HG03378 (cell line): ENCODE data around the gene MAPT.
"Not testable (repeated sequence)": the region's sequence is repeated elsewhere in the genome, so short reads cannot be mapped to it uniquely, and the experiment has no call there.

Experiments
- ATAC-seq: cut with Tn5 transposase; IDR thresholded peaks from one replicate; pipeline ENCODE4 v1.9.1; 2021; ENCODE audit warnings: mild to moderate bottlenecking, moderate library complexity; ENCODE audit not compliant: unreplicated experiment

The MAPT gene

DNA sequence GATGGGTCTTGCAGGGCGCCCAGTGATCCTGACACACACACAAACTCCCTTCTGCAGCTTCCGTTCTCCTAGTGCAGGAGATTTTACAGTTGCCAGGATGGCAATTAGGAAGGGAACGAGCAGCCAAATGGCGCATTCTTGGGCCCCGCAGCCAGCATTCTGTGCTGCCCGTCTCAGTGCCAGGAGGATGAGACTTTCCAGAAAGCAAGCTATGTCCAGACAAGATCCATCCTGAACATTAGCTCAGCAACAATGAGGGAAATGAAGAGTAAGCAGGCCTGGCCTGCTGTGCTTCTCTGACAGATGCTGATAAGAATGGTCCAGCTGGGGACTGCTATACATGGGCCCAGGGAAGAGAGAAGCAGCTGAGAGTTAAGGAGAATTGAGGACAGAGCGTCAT is 33.2 kb upstream of the MAPT start:
- ATAC-seq: no peak

DNA sequence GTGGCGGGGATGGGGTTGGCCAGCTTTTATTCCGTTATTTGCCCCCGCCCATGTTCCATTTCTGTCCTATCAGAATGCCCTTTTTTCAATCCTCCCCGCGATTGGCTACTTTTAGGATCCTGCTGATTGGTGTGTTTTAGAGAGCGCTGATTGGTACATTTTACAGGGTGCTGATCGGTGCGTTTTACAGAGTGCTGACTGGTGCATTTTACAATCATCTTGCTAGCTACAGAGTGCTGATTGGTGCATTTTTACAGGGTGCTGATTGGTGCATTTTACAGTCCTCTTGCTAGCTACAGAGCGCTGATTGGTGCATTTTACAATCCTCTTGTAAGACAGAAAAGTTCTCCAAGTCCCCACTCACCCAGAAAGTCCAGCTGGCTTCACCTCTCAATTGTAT is 32.2 kb upstream of the MAPT start:
- not testable (repeated sequence) for ATAC-seq

DNA sequence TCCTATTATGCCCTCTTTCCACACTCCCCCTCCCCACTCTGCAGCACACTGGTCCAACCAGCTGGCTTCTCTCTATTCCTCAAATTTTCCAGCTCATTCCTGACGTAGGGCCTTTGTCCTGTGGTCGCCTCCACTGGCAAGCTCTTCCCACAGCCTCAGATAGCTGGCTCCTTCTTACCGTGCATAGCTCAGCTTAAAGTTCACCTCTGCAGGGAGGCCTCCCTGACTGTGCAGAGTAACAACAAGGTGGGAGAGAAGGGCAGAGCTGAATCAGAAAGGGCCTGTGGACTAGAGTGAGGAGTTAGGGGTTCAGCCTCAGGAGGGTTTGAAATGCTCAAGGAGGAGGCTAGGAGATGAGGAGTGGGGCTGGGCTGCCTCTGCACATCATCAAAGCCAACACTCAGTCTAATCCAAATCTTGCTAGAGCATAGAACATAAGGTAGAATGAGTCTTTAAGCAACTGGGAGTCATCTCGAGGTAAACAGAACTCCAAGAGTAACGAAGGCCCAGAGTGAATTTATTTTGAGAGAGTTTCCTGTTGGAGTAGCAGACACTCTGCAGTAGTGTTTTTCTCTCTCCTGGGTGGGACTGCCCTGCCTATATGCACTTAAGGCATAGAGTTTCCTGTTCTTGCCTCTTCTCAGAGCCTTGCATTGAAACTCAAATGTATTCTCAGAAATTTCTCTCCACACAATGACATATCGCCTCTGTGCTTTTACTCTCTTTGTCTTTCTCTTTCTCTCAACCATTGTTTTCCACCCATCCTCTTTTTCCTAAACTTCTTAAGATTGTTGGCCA is 30.3 kb upstream of the MAPT start:
- no peak for ATAC-seq

DNA sequence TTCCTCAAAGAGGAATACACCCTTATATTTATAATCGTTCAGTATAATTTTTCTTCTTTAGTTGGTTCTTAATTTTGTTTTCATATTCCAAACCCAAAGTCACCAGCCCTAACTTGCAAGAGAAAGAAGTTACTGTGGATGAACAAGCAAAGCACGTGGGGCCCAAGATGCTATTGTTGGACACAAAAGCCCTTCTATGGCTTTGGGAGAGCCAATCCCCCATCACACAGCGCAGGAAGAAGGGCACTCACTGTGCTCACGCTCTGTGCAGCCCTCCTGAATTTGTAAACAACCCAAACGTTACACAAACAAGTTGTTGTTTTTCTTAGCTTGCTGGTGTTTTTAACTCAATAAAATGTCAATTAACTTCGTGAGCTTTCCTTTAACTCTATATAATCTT is 27.2 kb upstream of the MAPT start:
- ATAC-seq: no peak

DNA sequence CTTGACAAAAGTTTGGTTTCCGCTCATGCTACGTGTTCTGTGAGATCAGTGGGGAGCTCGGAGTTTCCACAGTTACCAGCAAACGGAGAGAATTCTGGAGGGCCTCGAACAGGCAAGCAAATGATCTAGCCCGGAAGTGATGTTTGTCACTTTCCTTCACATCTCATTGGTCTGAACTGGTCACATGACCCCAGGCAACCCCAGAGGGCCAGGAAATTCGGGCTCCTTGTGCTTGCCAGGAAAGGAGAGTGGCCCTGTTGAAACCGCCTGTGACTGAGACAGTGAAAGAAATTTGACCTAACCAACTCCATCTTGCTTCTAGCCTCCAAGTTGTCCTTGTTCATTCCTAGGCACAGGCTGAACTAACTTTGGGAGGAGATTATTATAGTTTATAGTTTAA is 26.7 kb upstream of the MAPT start:
- ATAC-seq: no peak

DNA sequence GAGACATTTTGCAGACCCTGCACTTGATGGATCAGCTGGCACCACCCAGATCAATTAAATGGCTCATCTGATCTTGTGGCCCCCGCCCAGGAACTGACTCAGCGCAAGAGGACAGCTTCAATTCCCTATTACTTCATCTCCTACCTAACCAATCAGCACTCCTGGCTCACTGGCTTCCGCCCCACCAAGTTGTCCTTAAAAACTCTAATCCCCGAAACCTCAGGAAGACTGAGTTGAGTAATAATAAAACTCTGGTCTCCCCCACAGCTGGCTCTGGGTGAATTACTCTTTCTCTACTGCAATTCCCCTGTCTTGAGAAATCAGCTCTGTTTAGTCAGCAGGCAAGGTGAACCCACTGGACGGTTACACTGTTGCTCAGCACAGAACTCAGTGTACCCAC is 26.1 kb upstream of the MAPT start:
- no peak for ATAC-seq

DNA sequence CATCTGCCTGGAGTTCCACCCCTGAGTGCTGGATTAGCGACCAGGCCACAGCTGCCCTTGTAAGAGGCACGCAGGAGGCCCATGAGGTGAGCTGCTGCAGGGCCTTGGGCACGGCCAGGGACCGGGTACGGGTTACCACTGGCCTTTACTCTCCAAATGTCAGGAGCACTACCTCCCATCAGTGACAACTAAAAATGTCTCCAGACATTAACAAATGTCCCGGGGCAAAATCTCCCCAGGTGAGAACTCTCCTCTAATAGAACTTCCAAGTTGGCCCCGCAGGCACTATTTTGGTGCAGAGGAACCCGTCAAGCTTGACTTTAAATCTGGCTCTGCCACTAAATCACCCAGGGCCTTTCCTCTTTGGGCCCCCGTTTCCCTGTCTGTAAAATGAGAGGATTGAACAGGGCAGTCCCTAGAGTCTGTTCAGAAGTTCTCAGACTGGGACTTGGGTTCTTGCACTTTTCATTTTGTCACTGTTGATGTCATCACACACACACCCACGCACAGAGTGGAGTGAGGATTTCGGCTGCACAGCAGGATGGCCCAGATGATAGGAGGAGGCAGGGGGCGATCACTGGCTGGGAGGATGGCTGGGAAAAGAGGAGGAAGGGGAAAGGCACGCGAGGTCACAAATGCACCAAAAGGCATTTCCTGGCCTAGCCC is 24.5 kb upstream of the MAPT start:
- no peak for ATAC-seq

DNA sequence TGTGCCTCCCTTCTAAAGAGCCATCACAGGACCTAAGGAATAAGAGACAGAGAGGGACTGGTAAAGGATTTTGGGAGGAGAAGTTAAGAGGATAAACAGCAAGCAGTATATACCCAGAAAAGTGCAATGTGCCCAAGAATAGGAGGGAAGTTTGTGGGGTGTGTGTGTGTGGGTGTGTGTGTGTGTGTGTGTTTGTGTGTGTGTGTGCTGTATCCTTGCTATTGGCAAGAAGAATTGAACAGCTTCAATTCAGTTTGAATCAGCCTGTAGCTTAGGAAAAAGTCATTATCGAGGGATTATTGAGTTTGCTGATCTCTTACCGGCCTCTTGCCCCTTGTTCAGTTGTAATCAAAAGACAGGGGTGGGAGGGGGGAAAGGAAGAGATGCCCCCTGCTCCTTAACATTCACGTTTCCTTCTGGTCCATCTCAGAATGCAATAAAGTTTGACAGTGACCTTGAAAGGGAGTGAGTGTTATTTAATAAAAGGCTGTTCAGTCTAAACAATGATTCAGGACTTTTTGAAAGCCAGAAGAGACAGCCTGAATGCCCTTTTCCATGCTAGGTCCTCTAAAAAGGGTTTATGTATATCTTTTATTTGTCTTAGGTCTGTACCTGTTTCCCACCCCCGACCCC is 23.9 kb upstream of the MAPT start:
- ATAC-seq: no peak

DNA sequence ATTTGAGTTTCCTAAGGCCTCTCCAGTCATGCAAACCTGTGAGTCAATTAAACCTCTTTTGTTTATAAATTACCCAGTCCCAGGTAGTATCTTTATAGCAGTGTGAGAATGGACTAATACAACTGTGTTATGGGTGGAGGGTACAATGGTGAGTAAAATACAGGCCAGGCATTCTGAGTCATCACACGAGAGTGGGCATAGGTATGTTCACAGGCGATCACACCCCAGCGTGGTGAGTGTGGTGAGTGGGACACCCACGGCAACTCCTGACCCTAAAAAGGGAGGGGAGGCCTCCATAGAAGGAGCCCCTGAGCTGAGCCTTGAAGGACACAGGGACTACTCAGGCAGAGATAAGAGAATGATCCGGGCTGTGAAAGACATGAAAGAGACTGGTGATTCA is 22.6 kb upstream of the MAPT start:
- ATAC-seq: no peak

DNA sequence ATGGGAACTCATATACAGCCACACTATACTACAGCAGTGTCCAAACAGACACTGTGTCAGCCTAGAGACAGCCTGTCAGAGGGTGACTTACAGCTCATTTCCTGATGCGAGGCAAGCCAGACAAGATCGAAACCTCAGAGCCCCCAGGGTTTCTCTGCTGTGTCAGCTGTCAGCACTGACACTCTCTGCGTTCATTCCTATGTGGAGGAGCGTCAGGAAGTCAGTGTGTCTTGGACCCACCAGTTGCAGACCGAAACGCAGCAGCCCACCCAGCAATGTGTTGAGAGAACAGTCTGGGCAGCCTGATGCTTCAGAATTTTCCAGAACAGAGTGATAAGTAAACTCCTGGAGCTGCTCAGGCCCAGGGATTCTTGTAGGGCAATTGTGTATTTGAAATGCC is 20.6 kb upstream of the MAPT start:
- no peak for ATAC-seq

DNA sequence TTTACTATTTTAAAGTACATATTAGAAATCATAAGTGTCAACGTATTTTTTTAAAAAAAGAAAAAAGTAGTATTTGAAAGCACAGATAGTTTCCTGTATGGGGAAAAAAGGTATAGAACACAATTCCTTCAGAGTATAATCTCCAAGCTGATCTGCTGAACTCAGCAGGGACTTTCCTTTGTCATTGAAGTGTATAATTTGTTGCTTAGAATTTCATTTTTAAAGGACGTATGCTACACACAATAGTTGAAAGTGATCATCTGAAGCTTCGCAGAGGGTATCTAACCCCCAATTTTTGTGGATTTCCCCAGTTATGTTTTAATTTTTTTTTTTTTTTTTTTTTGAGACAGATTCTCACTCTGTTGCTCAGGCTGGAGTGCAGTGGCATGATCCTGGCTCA is 20.2 kb upstream of the MAPT start:
- no peak for ATAC-seq

DNA sequence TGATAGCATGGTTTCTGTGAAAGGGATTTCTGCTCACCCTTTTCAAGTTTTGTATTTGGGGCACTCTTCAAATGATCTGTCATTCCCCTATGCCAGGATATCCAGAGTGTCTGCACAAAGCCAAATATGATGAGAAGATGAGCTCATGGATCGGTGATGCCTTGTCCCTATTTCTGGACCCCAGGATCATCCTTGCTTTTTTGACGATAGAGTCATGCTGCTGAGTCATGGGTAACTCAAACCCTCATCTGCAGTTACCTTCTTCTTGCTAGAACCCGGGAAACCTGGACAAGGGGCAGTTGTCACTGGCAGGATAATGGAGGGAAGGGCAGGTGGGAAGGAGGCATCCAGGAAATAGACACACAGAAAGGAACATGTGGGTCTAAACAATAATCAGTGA is 17.8 kb upstream of the MAPT start:
- no peak for ATAC-seq

DNA sequence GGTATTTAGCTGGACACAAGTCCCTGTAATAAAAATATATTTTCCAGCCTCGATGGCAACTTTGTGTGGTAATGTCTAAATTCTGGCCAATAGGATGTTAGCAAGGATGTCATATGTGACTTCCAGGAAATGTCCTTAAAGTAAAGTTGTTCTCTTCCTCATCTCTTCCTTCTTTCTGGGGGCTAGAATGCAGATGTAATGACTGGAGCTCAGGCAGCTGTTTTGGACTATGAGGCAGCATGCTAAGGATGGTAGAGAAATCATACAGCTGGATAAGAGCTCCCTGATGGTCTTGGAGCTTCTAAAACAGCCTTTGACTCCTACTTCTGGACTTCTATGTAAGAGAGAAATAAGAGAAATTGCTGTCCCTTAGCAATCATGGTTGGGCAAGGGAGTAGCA is 16.9 kb upstream of the MAPT start:
- ATAC-seq: no peak

DNA sequence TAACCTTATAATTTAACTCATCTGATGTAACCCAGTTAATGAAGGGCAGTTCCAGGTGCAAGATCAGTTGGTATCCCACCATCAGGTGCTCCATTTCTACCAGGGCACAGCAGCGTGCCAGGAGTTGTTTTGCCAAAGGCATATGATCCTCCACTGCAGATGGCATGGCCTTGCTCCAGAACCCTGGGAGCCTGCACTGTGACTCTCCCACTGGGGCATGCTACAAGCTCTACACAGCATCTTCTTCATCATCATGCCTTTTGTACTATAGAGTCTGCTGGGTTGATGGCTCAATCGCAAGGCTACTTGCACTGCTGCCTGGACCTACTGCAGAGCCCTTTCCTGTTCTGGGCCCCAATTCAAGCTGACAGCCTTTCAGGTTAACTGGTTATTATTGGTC is 11.3 kb upstream of the MAPT start:
- ATAC-seq: no peak

DNA sequence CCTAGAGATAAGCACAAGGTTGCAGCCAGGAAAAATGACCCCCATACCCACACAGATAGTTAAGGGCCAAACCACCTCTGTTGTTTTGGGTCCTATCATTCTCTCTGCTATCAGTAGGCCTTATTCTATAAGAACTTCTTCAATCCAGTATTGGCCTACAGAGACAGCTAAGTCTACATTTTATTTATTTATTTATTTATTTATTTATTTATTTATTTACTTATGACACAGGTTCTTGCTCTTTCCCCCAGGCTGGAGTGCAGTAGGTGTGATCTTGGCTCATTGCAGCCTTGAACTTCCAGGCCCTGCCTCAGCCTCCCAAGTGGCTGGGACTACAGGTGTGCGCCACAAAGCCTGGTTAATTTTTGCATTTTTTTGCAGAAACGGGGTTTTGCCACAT is 7.5 kb upstream of the MAPT start:
- ATAC-seq: no peak

DNA sequence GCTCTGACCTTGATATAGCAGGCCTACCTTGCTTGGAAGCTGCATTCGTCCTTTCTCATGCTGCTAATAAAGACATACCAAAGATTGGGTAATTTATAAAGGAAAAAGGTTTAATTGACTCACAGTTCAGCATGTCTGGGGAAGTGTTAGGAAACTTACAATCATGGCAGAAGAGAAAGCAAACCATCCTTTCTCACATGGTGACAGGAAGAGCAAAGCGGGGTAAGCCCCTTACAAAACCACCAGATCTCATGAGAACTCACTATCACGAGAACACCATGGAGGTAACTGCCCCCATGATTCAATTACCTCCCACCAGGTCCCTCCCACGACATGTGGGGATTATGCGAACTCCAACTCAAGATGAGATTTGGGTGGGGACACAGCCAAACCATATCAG is 6.0 kb upstream of the MAPT start:
- ATAC-seq: no peak

DNA sequence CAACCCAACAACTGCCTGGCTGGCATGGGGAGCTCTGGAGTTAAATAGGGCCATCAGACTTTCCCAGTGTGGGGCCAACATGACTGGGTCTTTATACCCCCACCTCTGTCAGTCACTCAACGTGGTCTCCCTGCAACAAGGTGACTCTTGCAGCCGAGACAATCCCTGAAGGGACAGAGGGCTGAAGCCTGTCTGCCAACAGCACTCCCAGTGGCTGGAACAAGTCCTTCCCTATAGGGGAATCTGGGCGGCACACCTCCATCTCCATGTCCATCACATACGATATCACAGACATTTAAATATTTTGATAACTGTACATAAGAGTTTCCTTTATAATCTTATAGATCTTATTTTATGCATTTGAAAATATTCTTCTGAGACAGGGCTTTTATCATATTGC is 4.8 kb upstream of the MAPT start:
- no peak for ATAC-seq

DNA sequence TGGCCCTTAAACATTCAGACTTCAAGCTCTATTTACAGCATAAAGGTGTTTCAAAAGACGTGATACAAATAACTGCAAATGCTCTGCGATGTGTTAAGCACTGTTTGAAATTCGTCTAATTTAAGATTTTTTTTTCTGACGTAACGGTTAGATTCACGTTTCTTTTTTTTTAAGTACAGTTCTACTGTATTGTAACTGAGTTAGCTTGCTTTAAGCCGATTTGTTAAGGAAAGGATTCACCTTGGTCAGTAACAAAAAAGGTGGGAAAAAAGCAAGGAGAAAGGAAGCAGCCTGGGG is 681 bp upstream of the MAPT start:
- ATAC-seq: no peak

DNA sequence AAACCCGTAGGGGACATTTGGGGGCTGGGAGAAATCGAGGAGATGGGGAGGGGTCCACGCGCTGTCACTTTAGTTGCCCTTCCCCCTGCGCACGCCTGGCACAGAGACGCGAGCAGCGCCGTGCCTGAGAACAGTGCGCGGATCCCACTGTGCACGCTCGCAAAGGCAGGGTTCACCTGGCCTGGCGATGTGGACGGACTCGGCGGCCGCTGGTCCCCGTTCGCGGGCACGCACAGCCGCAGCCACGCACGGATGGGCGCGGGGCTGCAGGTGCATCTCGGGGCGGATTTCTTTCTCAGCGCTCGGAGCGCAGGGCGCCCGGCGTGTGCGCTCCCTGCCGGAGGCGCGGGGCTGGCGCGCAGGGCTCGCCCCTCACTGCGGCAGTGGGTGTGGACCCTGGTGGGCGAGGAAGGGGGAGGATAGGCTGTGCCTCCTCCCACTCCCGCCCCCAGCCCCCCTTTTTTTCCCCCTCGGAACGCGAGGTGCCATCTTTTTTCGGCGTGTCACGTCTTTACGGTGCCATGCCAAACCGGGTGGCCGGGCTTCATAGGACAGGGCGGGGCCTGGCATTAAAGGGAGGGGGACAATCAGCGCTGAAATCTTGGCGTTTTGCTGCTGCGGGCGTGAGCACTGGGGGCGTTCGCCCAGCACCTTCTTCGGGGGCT is 1.1 kb downstream of the MAPT start:
- ATAC-seq: no peak

DNA sequence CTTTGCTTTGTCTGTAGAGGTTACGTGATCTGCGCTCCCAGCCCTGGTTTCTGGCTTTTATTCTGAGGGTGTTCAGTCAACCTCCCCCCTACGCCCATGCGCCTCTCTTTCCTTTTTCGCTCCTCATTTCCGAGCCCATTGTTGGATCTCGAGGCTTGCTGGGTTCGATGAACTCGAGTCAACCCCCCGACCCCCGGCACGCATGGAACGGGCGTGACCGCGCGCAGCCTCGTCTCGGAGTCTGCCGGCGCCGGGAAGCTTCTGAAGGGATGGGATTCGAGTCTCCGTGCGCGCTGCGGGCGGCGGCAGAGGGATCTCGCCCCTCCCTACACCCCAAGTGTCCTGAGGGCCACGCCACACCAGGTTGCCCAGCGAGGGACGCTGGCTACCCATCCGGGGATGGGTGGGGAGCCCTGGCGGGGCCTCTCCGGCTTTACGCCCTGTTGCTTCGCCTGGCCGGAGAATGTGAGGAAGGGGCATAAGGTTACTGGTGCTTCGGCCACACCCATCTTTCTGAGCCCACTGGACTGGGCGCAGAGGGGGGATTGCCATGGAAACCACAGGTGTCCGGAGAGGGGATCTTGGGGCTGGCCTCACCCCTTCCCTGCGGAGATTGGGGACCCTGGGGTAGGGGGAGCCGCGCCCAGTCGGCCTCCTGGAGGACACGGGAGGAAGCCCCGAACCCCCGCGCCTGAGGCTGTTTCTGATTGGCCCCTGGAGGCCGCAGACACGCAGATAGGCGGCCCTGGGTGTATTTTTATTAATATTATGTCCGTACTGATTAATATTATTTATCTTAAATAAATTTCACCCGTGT is 1.8 kb downstream of the MAPT start:
- no peak for ATAC-seq
